Esophagus squamous epithelium (tissue), 4 donors: ENCODE measurements around the gene IL22RA2.

Source experiments
- CTCF ChIP-seq, 6 experiments: fragments of 450-650 bp in 4 of 6; fragments of 200-600 bp in 2 of 6; sonication (generic) in 2 of 6; IDR thresholded peaks; one replicate each; pipeline ENCODE4 v1.5.1; 2016 to 2019; ENCODE audit warnings: antibody characterized with exemption in 6 of 6, mild to moderate bottlenecking in 4 of 6, moderate library complexity in 4 of 6
- POLR2A ChIP-seq, 4 donors: fragments of 450-650 bp; IDR thresholded peaks; one replicate each; pipeline ENCODE4 v1.6.1; 2017; ENCODE audit warnings: antibody characterized with exemption in 4 of 4, mild to moderate bottlenecking in 4 of 4, moderate library complexity in 3 of 4

- TF ChIP-seq POLR2A (IDR thresholded peaks at IDR 0.05) (no peak), CTCF (IDR thresholded peaks at IDR 0.05) (no peak)
These were observed 62.0 kb downstream of the IL22RA2 start for GRCh38 chr6:137111296-137112066.
